ENCODE results near the gene PAPPA.

Gene PAPPA

GRCh38 chr9:116403171-116403570, 249.6 kb downstream of the PAPPA start:
- no peak overlapping the region for H3K27ac ChIP-seq
- DNase-seq (ENCODE audit: low read depth, low spot score) = no peak

DNA sequence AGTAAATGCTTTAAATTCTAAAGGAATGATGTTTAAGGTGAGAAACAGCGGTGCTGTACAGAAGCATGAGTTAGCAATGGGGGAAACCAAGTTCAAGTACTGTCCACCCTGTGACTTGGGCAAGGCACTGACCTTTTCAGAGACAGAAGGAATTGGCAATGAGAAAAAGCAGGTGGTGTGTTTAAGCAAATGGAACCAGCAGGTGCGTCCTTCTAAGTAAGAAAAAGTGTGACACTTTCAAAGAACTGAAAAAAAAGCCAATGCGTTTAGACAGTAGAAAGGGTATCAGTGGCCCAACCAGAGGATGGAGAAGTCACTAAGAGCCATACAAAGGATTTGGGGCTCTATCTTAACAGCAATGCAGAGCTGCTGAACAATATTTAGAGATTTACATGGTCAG, 250.6 kb downstream of the PAPPA start:
- DNase-seq (ENCODE audit: low read depth, low spot score) = no peak
- no peak overlapping the region for H3K27ac ChIP-seq

DNA sequence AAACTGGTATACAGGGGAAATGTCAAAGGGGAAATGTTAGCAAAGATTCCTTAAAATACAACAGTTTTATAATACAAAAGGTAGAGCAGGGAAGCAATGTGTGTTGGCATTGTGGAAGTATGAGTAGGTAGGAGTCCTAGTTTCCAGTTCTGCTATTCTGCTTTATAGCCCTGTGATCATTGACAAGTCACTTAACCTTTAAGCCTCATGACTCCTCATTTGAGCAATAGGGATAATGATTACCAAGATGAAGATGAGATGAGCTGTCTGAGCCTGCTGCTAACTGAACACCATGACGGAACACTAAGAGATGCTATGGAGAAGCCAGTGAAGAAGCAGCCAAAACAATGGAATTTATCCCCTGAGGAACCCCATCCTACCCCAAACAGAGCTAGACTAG, 251.7 kb downstream of the PAPPA start:
- DNase-seq (ENCODE audit: low read depth, low spot score) = no peak
- no peak overlapping the region for H3K27ac ChIP-seq

DNA sequence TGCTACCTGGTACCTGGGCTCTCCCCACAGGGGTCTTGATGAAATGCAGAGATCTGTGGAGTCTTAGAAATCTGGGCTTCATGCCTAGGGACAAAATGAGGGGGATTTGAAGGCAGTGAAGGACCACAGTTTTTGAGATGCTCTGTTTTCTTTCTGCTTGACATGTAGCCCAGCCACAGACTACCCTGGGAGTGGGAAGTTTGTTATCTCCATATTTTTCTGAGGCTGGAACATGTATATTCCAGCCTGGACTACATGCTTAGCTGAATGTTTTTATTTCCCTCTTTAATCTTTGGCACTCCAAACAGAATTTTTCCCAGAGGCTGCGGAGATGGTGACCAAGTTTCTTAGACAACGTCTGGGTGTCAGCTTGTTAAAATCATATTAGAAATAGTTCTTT, 252.9 kb downstream of the PAPPA start:
- no peak overlapping the region for H3K27ac ChIP-seq
- DNase-seq (ENCODE audit: low read depth, low spot score) = no peak

DNA sequence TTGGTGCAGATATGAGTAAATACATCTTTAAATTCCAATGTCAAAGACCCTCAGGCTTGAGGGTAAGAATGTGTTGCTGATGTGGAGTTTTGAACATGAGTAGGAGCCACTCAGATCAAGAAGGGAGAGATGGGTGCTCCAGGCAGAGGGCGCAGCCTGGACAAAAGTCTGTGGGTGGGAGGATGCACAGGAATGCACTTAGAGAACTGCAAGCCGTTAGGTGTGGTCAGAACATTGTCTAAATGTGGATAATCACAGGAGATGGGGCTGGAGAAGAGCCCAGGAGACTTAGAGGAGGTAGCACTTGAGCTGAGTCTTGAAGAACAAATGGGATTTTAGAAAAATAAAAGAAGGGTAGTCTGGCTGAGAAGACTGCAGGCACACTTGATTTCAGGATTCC, 255.5 kb downstream of the PAPPA start:
- no peak overlapping the region for H3K27ac ChIP-seq
- no peak for DNase-seq (ENCODE audit: low read depth, low spot score)

DNA sequence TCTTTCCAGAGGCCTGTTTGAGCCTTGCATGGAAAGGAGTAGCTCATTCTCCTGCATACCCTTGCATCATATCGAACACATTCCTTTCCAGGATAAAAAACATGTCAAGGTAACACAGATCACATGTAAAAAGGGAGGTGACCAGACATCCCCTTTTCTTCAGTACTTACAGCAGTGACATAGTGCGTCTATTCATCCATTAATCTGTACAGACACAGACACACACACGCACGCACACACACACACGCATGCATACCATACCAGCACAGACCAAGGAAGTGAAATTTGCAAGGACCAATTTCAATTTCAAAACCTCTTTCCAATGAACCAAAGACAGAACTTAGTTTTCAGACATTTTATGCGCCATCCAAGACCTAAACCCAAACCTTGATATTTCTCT, 256.0 kb downstream of the PAPPA start:
- no peak overlapping the region for H3K27ac ChIP-seq
- no peak for DNase-seq (ENCODE audit: low read depth, low spot score)

- DNase-seq (ENCODE audit: low read depth, low spot score) = no peak
- no peak overlapping the region for H3K27ac ChIP-seq
These were observed 257.9 kb downstream of the PAPPA start for GRCh38 chr9:116411506-116411905.

DNA sequence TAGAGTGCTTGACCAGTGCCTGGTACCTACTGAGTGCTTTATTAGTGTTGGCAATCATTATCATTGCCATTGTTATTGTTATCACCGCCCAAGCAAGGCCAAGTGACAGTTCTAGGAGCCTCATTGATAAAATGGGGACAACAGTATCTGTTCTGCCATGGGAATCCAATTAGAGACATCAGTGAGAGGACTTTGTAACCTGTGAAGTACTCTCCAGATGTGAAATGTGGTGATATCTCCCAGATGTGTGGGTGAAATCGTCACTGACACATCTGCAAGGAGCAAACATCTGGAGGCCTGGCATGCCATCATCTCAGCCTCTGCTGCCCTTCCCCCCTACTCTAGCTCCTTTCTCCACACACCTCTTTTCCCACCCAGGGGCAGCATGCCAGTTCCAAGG, 260.8 kb downstream of the PAPPA start:
- no peak for DNase-seq (ENCODE audit: low read depth, low spot score)
- H3K27ac ChIP-seq = no peak overlapping the region

DNA sequence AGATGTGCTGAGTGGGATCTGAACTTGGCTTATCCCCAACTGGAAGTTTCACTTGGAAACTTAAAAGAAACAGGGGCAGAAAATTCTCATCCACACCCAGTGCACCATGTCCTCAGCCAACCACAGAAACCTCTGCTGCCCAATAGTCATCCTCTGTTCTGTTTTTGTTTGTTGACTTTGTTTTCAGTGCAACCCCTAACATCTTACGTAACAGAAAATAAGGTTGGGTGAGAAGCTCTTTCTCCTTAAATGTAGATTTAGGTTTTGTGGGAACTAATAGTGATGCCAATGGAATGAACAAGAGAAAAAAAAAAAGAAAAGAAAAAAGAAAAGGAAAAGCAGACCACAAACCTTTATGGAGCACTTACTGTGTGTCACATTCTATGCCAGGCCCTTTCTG, 262.8 kb downstream of the PAPPA start:
- no peak for DNase-seq (ENCODE audit: low read depth, low spot score)
- no peak overlapping the region for H3K27ac ChIP-seq

DNA sequence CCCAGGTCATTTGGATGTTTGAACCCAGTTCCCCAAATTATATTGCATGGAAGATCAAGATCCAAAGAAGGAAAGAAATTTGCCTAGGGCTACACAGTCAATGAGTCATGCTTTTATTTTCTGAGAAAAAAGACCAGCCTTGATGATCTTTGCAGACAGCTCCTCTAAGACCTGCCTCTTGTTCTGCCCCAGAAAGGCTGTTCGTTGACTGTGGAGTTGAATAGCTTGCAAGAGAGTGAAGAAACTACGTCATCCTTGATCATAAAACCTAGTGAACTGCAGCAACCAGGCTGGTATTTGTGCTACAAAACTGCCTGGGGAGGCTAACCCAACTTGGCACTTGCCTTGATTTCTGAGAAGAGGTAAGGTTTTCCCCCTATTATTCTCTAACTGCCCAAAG, 263.9 kb downstream of the PAPPA start:
- no peak for DNase-seq (ENCODE audit: low read depth, low spot score)

DNA sequence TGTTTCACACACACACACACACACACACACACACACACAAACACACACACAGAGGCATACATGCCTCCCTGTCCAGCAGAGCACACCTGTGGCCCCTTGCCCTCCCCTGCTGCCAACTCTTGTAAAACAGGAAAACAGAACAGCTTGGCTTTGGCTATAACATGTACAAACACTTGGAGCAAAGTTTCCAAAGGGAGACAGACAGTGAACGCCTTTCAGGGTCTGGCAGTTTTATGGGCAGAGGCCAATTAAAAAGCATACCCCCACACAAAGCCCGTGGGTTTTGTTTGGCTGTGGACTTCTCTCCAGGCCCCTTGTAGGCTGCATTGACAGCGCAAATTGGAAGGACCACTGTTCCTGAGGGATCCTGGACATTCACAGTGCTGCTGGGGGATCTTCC, 265.6 kb downstream of the PAPPA start:
- no peak overlapping the region for H3K27ac ChIP-seq
- no peak for DNase-seq (ENCODE audit: low read depth, low spot score)

More for the DNA sequence above, 263.9 kb downstream of the PAPPA start:
- H3K27ac ChIP-seq = no peak overlapping the region

DNA sequence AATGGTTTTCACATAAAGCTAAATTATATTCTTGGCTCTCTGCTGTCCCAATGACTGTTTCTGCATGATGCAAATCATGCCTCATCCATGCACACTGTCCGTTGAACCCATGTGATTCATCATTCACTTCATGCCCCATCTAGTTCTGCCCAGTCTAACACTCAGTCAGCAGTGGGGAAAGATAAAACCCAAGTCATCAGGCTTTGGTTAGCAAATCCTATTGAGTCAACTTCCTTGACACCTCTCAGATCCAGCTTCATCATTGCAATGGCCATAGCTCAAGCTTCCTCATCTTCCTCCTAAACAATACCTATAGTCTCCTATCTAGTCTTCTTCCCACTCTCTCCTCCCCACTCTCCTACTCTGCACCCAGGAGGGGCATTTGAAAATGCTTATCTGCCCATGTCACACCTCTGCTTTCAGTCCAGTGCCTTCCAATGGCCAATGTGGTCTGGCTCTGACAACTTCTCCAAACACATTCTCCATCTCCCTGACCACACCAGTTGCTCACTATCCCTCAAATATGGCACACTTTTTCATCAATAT, 267.5 kb downstream of the PAPPA start:
- H3K27ac ChIP-seq = peak overlapping the region; percentile 70
- DNase-seq (ENCODE audit: low read depth, low spot score) = peak; percentile 91

- no peak overlapping the region for H3K27ac ChIP-seq
- DNase-seq (ENCODE audit: low read depth, low spot score) = no peak
These were observed 268.8 kb downstream of the PAPPA start for GRCh38 chr9:116422119-116422979.

DNA sequence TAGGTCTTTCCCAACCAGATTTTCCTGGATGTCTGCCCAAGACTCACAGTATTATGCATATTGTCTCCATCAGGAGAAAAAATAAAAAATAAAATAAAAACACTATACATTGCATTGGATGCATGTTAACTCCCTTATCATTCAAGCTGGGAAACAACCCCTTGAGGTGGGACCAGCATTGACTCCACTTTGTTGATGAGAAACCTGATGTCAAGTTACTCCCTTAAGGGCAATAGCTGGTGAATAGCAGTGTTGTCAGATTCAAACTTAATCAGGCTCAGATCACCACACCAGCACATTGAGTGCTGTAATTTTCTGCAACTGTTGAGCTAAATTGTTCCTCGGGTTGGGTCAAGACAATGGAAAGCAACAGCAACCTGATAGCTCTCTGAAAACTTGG, 269.6 kb downstream of the PAPPA start:
- DNase-seq (ENCODE audit: low read depth, low spot score) = no peak
- H3K27ac ChIP-seq = no peak overlapping the region

- no peak overlapping the region for H3K27ac ChIP-seq
These were observed 271.7 kb downstream of the PAPPA start for GRCh38 chr9:116425244-116425643.

DNA sequence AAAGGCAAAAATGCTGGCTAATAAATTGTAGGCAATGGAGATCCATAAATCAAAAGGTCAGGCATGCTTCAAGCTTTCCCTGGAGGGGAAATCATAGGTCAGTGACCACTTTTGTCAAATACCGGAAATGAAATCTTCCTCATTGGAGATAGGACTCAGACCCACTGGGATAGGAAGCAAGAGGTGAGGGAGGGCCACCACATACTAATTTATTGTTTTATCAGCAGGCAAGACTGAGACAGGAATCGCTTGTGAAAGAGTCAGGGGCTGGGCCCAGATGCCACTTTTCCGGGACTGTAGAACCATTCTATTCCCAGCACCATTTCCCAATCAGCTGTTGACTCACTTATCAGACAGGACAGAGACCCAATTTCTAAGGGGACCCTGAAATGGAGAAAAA, 277.3 kb downstream of the PAPPA start:
- H3K27ac ChIP-seq = no peak overlapping the region
- no peak for DNase-seq (ENCODE audit: low read depth, low spot score)

More at GRCh38 chr9:116425244-116425643, 271.7 kb downstream of the PAPPA start:
- DNase-seq (ENCODE audit: low read depth, low spot score) = no peak

DNA sequence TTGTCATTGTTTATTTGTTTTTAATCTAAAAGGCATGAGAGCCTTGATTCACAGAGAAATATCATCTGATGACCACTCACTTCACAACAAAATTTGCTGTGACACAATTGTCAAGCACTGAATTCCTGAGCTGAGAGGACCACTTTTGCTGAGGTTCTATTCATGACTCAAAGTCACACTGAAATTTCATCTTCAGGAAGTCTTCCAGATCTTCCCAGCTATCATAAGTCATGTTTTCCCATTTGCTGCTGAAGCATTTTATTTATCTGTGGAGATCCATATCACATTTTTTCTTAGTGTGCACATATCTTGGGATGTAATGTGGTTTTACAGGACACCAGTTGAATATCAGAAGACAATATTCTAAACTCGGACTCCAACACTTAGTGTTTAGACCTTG, 278.5 kb downstream of the PAPPA start:
- no peak overlapping the region for H3K27ac ChIP-seq
- no peak for DNase-seq (ENCODE audit: low read depth, low spot score)

GRCh38 chr9:116434314-116434713, 280.7 kb downstream of the PAPPA start:
- DNase-seq (ENCODE audit: low read depth, low spot score) = no peak
- H3K27ac ChIP-seq = no peak overlapping the region

DNA sequence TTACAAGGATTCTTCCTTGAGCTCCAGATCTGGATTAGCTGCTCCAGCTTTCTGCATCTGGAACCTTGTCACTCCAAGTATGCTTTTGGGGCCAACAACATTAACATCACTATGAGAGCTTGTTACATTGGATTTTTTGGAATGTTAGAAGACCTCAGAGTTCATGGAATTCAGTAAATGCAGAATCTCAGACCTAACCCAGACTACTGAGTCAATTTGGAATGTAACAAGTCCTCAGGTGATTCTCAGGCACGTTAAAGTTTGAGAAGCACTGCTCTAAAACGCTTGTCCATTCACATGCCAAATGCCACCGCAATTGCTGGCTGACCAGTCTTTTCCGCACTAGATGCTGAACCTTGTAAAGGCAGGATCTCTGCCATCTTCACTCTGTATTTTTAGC, 282.1 kb downstream of the PAPPA start:
- DNase-seq (ENCODE audit: low read depth, low spot score) = no peak
- no peak overlapping the region for H3K27ac ChIP-seq

GRCh38 chr9:116436121-116436520, 282.5 kb downstream of the PAPPA start:
- DNase-seq (ENCODE audit: low read depth, low spot score) = no peak

GRCh38 chr9:116437411-116438370, 284.1 kb downstream of the PAPPA start:
- H3K27ac ChIP-seq = no peak overlapping the region
- DNase-seq (ENCODE audit: low read depth, low spot score) = no peak

More at GRCh38 chr9:116436121-116436520, 282.5 kb downstream of the PAPPA start:
- no peak overlapping the region for H3K27ac ChIP-seq
